22Rv1 (cell line): ENCODE data around the gene TMEM38B.

Experiments used
- ZFX ChIP-seq: fragments of 450-650 bp; IDR thresholded peaks from 2 replicates; pipeline ENCODE4 v1.6.1; 2017; ENCODE audit warnings: antibody characterized with exemption, borderline replicate concordance
- TF ChIP-seq, protein P1 (sequence below): fragments of 450-650 bp; IDR thresholded peaks from 2 replicates; pipeline ENCODE4 v1.5.1; 2017; ENCODE audit warnings: mild to moderate bottlenecking

DNA sequence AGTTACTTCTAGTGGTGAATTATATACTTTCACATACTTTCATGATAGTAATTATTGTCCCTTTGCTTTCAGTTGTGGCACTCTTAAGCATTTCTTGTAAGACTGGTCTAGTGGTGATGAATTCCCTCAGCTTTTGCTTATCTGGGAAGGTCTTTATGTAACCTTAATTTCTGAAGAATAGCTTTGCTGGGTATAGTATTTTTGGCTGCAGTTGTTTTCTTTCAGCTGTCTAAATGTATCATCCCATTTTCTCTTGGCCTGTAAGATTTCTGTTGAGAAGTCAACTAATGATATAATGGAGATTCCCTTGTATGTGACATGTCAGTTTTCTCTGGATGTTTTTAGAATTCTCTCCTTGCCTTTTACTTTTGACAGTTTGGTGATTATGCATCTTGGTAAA, 41.0 kb downstream of the TMEM38B start:
- TF ChIP-seq, protein P1, sequence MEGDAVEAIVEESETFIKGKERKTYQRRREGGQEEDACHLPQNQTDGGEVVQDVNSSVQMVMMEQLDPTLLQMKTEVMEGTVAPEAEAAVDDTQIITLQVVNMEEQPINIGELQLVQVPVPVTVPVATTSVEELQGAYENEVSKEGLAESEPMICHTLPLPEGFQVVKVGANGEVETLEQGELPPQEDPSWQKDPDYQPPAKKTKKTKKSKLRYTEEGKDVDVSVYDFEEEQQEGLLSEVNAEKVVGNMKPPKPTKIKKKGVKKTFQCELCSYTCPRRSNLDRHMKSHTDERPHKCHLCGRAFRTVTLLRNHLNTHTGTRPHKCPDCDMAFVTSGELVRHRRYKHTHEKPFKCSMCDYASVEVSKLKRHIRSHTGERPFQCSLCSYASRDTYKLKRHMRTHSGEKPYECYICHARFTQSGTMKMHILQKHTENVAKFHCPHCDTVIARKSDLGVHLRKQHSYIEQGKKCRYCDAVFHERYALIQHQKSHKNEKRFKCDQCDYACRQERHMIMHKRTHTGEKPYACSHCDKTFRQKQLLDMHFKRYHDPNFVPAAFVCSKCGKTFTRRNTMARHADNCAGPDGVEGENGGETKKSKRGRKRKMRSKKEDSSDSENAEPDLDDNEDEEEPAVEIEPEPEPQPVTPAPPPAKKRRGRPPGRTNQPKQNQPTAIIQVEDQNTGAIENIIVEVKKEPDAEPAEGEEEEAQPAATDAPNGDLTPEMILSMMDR: no peak
- no peak for TF ChIP-seq ZFX
